HG03342 (cell line): ENCODE measurements around the gene ATP11A.

Source experiments
- ATAC-seq: cut with Tn5 transposase; IDR thresholded peaks from one replicate; pipeline ENCODE4 v1.9.1; 2021; ENCODE audit warnings: mild to moderate bottlenecking, moderate library complexity; ENCODE audit not compliant: unreplicated experiment

Gene ATP11A

GRCh38 chr13:112899281-112900225 is 209.7 kb downstream of the ATP11A start:
- no peak for ATAC-seq

- no peak for ATAC-seq
These were observed 210.4 kb downstream of the ATP11A start for GRCh38 chr13:112900226-112900600.

- ATAC-seq: no peak
These were observed 210.9 kb downstream of the ATP11A start for GRCh38 chr13:112900691-112901091.

GRCh38 chr13:112902101-112902651 is 212.3 kb downstream of the ATP11A start:
- ATAC-seq: no peak

GRCh38 chr13:112902669-112903068 is 212.8 kb downstream of the ATP11A start:
- ATAC-seq: no peak

GRCh38 chr13:112903071-112903577 is 213.3 kb downstream of the ATP11A start:
- ATAC-seq: no peak

GRCh38 chr13:112903606-112904195 is 213.9 kb downstream of the ATP11A start:
- no peak for ATAC-seq

- no peak for ATAC-seq
These were observed 214.7 kb downstream of the ATP11A start for GRCh38 chr13:112904436-112904960.

GRCh38 chr13:112905086-112905485 is 215.2 kb downstream of the ATP11A start:
- no peak for ATAC-seq

GRCh38 chr13:112905619-112905989 is 215.8 kb downstream of the ATP11A start:
- no peak for ATAC-seq

GRCh38 chr13:112905990-112906641 is 216.3 kb downstream of the ATP11A start:
- no peak for ATAC-seq

GRCh38 chr13:112907286-112907685 is 217.4 kb downstream of the ATP11A start:
- ATAC-seq: no peak

GRCh38 chr13:112907871-112908331 is 218.1 kb downstream of the ATP11A start:
- ATAC-seq: no peak

GRCh38 chr13:112908342-112908741 is 218.5 kb downstream of the ATP11A start:
- ATAC-seq: no peak

GRCh38 chr13:112910016-112910415 is 220.2 kb downstream of the ATP11A start:
- no peak for ATAC-seq

GRCh38 chr13:112910616-112911280 is 220.9 kb downstream of the ATP11A start:
- no peak for ATAC-seq

- no peak for ATAC-seq
These were observed 221.5 kb downstream of the ATP11A start for GRCh38 chr13:112911285-112911701.

GRCh38 chr13:112911883-112912282 is 222.0 kb downstream of the ATP11A start:
- no peak for ATAC-seq

GRCh38 chr13:112912726-112913440 is 223.0 kb downstream of the ATP11A start:
- ATAC-seq: no peak

- ATAC-seq: no peak
These were observed 226.5 kb downstream of the ATP11A start for GRCh38 chr13:112916296-112916695.
